Caco-2 (cell line): ENCODE data around the gene DUSP14. TPM values are rescaled to one million over a fixed set of nuclear protein-coding genes. Genes with fewer than 3 reads are reported as not detected.

Experiments used
- BruUV-seq: library from RNA; stranded (reverse); fragments of 400-500 nt; replicated peaks from 2 replicates; lab custom pipeline; 2021; lab: Mats Ljungman, UMichigan
- CTCF ChIA-PET: fragments of 300-600 bp; sonication (Branson Sonifier 250); formaldehyde crosslinking; loops from one replicate; lab custom pipeline; 2022; ENCODE audit warnings: antibody characterized with exemption; lab: Charles Lee
- POLR2A ChIA-PET: fragments of 300-600 bp; sonication (Branson Sonifier 250); formaldehyde crosslinking; loops from one replicate; lab custom pipeline; 2022; ENCODE audit warnings: antibody characterized with exemption; lab: Charles Lee
- DNase-seq, 2 experiments: peaks; one replicate each; pipeline versions ENCODE4 v3.0.0 to v3.0.0-alpha.2; 2020 to 2022
- H3K27me3 ChIP-seq: replicated peaks from 2 replicates; pipeline ENCODE4 v1.6.0; 2011; ENCODE audit warnings: low read length; ENCODE audit not compliant: control insufficient read depth, insufficient read depth
- H3K36me3 ChIP-seq: 2 replicates; pipeline ENCODE4 v1.5.1; 2011; ENCODE audit warnings: low read length; ENCODE audit not compliant: control insufficient read depth, insufficient read depth
- H3K4me1 ChIP-seq: fragments of 250-450 bp; sonication (Bioruptor Pico); 2 replicates; pipeline ENCODE4 v1.5.1; 2020; ENCODE audit warnings: mild to moderate bottlenecking
- H3K4me3 ChIP-seq: 2 replicates; pipeline ENCODE4 v1.5.1; 2011; ENCODE audit warnings: low read depth, mild to moderate bottlenecking, control low read depth, low read length
- H3K9me3 ChIP-seq: fragments of 250-450 bp; sonication (Bioruptor Pico); 2 replicates; pipeline ENCODE4 v1.5.1; 2020; ENCODE audit warnings: mild to moderate bottlenecking, moderate library complexity
- H3K27ac Mint-ChIP-seq: one replicate; pipeline ENCODE4 v1.8.0; 2022; ENCODE audit warnings: mixed read lengths; ENCODE audit not compliant: unreplicated experiment
- H3K27me3 Mint-ChIP-seq: one replicate; pipeline ENCODE4 v1.8.0; 2022; ENCODE audit warnings: mixed read lengths; ENCODE audit not compliant: insufficient read depth, unreplicated experiment
- H3K36me3 Mint-ChIP-seq: one replicate; pipeline ENCODE4 v1.8.0; 2022; ENCODE audit warnings: mild to moderate bottlenecking, mixed read lengths; ENCODE audit not compliant: insufficient read depth, unreplicated experiment
- H3K4me1 Mint-ChIP-seq: one replicate; pipeline ENCODE4 v1.8.0; 2022; ENCODE audit warnings: low read depth, mixed read lengths; ENCODE audit not compliant: unreplicated experiment
- H3K4me3 Mint-ChIP-seq: one replicate; pipeline ENCODE4 v1.8.0; 2022; ENCODE audit warnings: mild to moderate bottlenecking, moderate library complexity, mixed read lengths; ENCODE audit not compliant: unreplicated experiment
- H3K9me3 Mint-ChIP-seq: one replicate; pipeline ENCODE4 v1.8.0; 2022; ENCODE audit warnings: mixed read lengths; ENCODE audit not compliant: unreplicated experiment
- intact Hi-C: fragments of 100-400 bp; cut with micrococcal nuclease; formaldehyde crosslinking; loops from one replicate; pipeline ENCODE4 v1.10.0; 2022; ENCODE audit not compliant: unreplicated experiment
- total RNA-seq: library from RNA; stranded (reverse); gene quantifications from 2 replicates; pipeline ENCODE4 v1.2.3, GENCODE V29; 2022
- TF ChIP-seq, protein P1 (sequence below), 2 experiments: fragments of 200-600 bp in 1 of 2; IDR thresholded peaks; 1 replicate in 1 of 2; 2 replicates in 1 of 2; pipeline versions ENCODE4 v1.5.1 to v1.8.0; 2011 to 2022; ENCODE audit warnings: antibody characterized with exemption in 1 of 2, control low read depth in 1 of 2, inconsistent platforms in 1 of 2, low read depth in 1 of 2, low read length in 1 of 2, mild to moderate bottlenecking in 1 of 2, moderate library complexity in 1 of 2; ENCODE audit not compliant: insufficient read depth in 1 of 2, severe bottlenecking in 1 of 2, unreplicated experiment in 1 of 2

Gene DUSP14
- total RNA-seq, 1 experiment from 2014 or later, result 32.5 TPM

DNA sequence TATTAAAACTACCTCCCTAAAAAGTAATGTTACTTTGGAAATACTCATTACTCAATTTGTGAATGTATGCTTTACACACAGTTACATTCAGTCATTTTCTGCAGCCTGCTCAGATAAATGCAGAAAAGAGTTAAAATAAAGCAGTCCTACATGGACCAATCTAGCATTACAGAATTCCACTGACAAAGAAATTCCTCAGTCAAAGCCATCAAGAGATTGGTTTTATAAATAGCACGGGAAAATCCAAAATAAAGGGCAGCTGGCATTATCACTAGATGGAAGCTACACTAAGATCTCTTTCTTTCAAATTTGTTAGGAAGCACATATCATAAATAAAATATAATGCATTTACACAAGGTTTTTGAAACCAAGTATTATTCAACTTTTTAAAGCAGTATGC is 58.3 kb downstream of the DUSP14 start:
- Histone ChIP-seq H3K27me3 (no peaks in the 10 kb centered on the region), H3K4me1 (no peaks in the 10 kb centered on the region), H3K36me3 (peaks cover under 1% of the 10 kb centered on the region; the same call in 1 of the 2 replicates), H3K4me3 (no peak overlapping the region), H3K9me3 (no peaks in the 10 kb centered on the region)
- H3K36me3 Mint-ChIP-seq, result peaks cover 26% of the 10 kb centered on the region
- H3K4me1 Mint-ChIP-seq, result no peaks in the 10 kb centered on the region
- ChIA-PET CTCF (interaction anchor here (0.7 kb wide), 1 partner anchor 104 kb away, joined by 4 read pairs; no protein-coding TSS in a partner anchor), POLR2A (no interaction called here)
- intact Hi-C loops, result no loop called here
- no peaks in the 10 kb centered on the region for H3K9me3 Mint-ChIP-seq
- H3K27ac Mint-ChIP-seq, result no peak overlapping the region
- no peaks in the 10 kb centered on the region for H3K27me3 Mint-ChIP-seq
- TF ChIP-seq, protein P1, sequence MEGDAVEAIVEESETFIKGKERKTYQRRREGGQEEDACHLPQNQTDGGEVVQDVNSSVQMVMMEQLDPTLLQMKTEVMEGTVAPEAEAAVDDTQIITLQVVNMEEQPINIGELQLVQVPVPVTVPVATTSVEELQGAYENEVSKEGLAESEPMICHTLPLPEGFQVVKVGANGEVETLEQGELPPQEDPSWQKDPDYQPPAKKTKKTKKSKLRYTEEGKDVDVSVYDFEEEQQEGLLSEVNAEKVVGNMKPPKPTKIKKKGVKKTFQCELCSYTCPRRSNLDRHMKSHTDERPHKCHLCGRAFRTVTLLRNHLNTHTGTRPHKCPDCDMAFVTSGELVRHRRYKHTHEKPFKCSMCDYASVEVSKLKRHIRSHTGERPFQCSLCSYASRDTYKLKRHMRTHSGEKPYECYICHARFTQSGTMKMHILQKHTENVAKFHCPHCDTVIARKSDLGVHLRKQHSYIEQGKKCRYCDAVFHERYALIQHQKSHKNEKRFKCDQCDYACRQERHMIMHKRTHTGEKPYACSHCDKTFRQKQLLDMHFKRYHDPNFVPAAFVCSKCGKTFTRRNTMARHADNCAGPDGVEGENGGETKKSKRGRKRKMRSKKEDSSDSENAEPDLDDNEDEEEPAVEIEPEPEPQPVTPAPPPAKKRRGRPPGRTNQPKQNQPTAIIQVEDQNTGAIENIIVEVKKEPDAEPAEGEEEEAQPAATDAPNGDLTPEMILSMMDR (IDR thresholded peaks at IDR 0.05; ENCODE audit: insufficient read depth in 1 of 2, low read depth in 1 of 2, low read length in 1 of 2, severe bottlenecking in 1 of 2, unreplicated experiment in 1 of 2), result no peak
- DNase-seq, result no peak
- no TSS peak for BruUV-seq
- H3K4me3 Mint-ChIP-seq, result no peak overlapping the region

DNA sequence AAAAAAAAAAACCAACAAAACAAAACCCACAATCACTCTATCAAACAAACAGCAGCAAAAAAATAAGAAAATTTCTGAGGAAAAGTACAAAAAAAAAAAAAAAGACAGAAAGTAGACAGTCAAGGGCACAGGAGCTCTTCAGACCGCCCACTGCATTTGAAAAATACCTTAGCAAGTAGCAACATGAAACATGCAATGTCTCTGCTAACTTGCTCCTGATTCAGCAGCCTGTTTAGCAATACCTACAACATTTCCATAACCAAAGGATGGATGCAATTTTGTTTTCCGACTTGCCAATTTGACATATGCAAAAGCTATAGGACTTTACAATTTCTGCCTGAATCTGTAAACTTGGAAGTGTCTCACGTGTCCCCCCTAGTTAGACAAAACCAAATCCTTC is 62.1 kb downstream of the DUSP14 start:
- no TSS peak for BruUV-seq
- ChIA-PET CTCF (no interaction called here), POLR2A (no interaction called here)
- Mint-ChIP-seq H3K9me3 (no peaks in the 10 kb centered on the region), H3K4me1 (no peaks in the 10 kb centered on the region), H3K27me3 (no peaks in the 10 kb centered on the region), H3K36me3 (peaks cover 31% of the 10 kb centered on the region), H3K4me3 (no peak overlapping the region), H3K27ac (no peak overlapping the region)
- intact Hi-C loops, result no loop called here
- Histone ChIP-seq H3K36me3 (peaks cover 2% of the 10 kb centered on the region; the same call in 1 of the 2 replicates), H3K9me3 (no peaks in the 10 kb centered on the region), H3K4me1 (no peaks in the 10 kb centered on the region), H3K27me3 (no peaks in the 10 kb centered on the region), H3K4me3 (no peak overlapping the region)
- TF ChIP-seq, protein P1 (IDR thresholded peaks at IDR 0.05; ENCODE audit: insufficient read depth in 1 of 2, low read depth in 1 of 2, low read length in 1 of 2, severe bottlenecking in 1 of 2, unreplicated experiment in 1 of 2), result no peak
- DNase-seq, result no peak

DNA sequence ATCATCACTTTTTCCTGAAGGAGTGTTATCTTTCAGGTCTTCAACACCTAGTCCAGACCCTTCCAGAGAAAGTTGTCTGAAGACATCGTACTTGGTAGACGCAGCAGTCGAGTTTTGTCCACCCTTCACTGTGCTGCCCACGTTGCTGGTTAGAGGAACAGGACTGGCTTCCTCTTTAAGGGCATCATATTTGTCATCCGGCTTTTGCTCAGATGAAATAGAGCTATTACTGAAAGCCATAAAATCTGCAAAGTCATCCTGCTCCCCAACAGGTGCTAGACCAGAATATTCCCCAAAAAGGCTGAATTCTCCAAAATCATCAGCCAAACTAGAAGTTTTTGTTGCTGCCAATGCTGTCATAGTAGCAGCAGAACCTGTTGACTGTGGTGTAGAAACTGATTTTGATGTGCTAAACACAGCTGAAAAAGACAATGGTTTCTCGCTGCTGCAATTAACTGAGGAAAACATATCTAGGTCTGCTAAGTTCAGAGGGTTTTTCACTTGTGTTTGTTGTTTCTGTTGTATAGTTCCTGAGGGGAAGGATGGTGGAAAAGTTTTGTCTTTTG is 63.8 kb downstream of the DUSP14 start:
- TF ChIP-seq, protein P1 (IDR thresholded peaks at IDR 0.05; ENCODE audit: insufficient read depth in 1 of 2, low read depth in 1 of 2, low read length in 1 of 2, severe bottlenecking in 1 of 2, unreplicated experiment in 1 of 2), result no peak
- Histone ChIP-seq H3K9me3 (no peaks in the 10 kb centered on the region), H3K4me1 (0 out of 2 replicates have a peak, but pooled peaks cover 2% of the 10 kb centered on the region), H3K27me3 (no peaks in the 10 kb centered on the region), H3K4me3 (no peak overlapping the region), H3K36me3 (peaks cover 5% of the 10 kb centered on the region; the same call in 1 of the 2 replicates)
- intact Hi-C loops, result no loop called here
- TSS peak; percentile 58 for BruUV-seq
- Mint-ChIP-seq H3K4me3 (no peak overlapping the region), H3K36me3 (peaks cover 39% of the 10 kb centered on the region), H3K4me1 (peaks cover 7% of the 10 kb centered on the region), H3K27ac (no peak overlapping the region), H3K9me3 (no peaks in the 10 kb centered on the region), H3K27me3 (no peaks in the 10 kb centered on the region)
- CTCF ChIA-PET, result interaction anchor here (0.7 kb wide), 1 partner anchor 26 kb away, joined by 3 read pairs; no protein-coding TSS in a partner anchor
- POLR2A ChIA-PET, result no interaction called here
- DNase-seq, result no peak
